Stimulated activated CD4-positive, alpha-beta T cell treated with anti-CD3 and anti-CD28 coated beads, Interleukin-4, amount 100 ng/mL, for 1 hour (primary cell): ENCODE results near the gene RASA3.

ENCODE experiments used
- DNase-seq: peaks from one replicate; pipeline ENCODE4 v3.0.0-alpha.2; 2020

Gene RASA3

DNA sequence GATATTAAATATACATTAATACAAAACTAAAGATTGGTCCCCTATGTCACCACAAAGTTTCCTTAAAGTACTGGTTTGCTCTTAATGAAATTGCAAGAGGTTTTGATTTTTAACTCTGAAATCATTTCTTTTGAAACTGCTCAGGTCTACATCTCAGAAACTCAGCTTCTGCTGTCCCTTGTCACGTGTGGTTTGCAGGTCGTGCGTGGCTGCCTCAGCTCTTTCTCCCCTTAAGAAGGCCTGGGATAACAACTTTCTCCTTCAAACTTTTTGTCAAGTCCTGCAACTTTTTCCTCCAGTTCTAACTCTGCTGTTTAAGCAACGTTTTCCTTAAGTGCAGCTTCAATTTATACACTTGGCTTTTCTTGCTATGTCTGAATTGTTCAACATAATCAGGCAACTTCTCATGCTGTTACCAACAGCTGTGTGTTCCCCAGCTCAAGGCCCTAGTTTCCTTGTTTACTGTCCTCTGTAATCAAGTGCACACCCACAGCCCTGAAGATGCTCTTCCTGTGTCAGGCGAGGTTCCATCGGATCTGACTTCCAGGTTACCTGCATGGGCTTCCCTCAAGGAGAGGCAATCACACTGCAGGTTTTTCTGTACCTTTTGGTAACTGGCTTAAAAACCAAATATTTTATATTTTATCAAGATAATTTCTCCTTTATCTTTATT lies 172.0 kb downstream of the RASA3 start:
- DNase-seq: no peak

DNA sequence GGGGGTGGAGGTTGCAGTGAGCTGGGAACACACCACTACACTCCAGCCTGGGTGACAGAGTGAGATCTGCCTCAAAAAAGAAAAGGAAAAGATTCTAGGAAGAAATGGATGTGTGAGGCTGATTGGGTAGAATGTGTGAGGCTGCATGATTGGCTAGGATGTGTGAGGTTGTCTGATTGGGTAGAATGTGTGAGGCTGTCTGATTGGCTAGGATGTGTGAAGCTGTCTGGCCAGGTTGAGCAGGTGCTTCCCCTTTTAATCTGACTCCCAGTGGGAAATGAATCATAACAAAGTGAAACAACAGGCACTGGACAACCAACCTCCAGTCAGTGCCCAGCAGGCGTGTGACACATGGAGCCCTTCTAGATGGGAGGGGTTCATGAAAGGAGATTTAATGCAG lies 173.2 kb downstream of the RASA3 start:
- no peak for DNase-seq

- no peak for DNase-seq
Measured at GRCh38 chr13:113958373-113958772, 174.1 kb downstream of the RASA3 start.

GRCh38 chr13:113956571-113956970 lies 175.9 kb downstream of the RASA3 start:
- no peak for DNase-seq

DNA sequence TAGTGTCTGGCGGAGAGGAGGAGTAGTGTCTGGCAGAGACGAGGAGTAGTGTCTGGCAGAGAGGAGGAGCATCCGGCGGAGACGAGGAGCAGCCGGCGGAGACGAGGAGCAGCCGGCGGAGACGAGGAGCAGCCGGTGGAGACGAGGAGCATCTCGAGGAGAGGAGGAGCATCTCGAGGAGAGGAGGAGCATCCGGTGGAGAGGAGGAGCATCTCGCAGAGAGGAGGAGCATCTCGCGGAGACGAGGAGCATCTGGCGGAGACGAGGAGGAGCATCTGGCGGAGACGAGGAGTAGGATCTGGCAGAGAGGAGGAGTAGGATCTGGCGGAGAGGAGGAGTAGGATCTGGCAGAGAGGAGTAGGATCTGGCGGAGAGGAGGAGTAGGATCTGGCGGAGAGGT lies 176.7 kb downstream of the RASA3 start:
- DNase-seq: no peak

DNA sequence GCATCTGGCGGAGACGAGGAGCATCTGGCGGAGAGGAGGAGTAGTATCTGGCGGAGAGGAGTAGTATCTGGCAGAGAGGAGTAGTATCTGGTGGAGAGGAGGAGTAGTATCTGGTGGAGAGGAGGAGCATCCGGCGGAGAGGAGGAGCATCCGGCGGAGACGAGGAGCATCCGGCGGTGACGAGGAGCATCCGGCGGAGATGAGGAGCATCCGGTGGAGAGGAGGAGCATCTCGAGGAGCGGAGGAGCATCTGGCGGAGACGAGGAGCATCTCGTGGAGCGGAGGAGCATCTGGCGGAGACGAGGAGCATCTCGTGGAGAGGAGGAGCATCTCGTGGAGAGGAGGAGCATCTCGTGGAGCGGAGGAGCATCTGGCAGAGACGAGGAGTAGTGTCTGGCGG lies 177.2 kb downstream of the RASA3 start:
- DNase-seq: no peak

DNA sequence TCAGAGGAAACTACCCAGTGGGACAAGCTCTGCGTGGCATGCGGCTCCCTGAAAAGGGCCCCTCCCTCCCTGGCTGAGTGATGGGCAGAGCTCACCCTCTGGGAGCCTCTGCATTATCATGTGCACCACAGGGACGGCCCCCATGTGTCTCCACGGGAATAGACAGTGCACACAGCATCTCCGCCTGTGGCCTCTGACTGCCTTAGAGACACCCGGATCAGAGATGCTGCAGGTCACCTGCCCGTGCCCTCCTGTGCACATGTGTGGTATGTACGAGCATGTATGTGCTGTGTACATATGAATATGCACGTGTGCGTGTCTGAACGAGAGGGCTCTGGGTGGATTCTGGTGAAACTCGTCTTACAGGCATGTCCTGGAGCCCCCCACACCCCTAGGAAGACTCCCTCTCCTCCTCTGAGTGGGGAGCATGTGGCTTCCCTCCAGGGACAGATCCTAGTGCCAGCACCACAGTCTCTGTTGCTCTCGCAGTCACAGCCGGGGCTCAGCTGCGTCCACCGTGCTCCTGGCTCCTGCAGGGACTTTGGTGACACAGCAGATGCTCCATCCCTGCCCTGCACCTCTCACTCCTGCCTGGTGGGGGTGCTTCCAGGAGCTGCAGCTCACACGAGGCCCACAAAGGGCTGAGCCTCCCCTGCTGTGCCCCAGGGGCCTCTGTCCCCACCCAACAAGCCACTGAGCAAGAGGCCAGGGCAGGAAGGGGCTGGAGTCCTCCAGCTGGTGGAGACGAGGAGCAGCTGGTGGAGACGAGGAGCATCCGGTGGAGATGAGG lies 178.2 kb downstream of the RASA3 start:
- no peak for DNase-seq

GRCh38 chr13:113953561-113953960 lies 178.9 kb downstream of the RASA3 start:
- no peak for DNase-seq

GRCh38 chr13:113952983-113953520 lies 179.4 kb downstream of the RASA3 start:
- DNase-seq: no peak

GRCh38 chr13:113952151-113952982 lies 180.1 kb downstream of the RASA3 start:
- DNase-seq: no peak

DNA sequence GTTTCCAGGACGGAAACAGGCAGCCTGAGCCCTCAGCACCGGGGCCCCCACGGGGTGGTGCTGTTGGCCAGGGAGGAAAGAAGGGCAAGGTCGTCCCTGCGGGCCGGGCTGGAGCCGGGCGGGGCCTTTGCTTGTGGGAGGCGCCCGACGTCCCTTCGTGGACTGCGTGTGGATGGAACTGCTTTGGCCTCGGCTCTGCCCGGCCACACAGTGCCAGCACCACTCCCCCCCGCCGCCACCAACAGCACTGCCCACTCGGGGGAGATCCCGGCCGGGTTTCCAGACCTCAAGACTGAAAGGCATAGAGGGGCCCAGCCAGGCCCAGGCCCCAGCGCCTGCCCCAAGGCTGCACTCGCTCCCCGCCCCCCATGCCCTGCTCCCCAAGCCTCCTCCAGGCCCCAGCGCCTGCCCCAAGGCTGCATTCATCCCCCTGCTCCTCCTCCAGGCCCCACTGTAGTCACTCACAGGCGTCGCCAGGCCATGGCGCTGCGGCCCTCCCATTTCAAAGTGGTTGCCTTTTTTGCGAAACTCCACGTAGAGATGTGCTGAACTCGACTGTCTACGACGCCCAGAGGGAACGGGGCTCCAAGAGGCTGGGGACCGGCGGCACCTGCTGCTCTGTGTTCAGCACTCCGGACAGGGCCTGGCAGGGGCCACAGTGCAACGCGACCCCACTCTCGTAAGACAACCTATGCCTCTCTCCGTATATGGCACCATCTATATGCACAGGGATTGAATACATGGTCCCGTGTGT lies 181.0 kb downstream of the RASA3 start:
- DNase-seq: peak; percentile 60

GRCh38 chr13:113950451-113951245 lies 181.8 kb downstream of the RASA3 start:
- DNase-seq: no peak

GRCh38 chr13:113949546-113949945 lies 182.9 kb downstream of the RASA3 start:
- no peak for DNase-seq

DNA sequence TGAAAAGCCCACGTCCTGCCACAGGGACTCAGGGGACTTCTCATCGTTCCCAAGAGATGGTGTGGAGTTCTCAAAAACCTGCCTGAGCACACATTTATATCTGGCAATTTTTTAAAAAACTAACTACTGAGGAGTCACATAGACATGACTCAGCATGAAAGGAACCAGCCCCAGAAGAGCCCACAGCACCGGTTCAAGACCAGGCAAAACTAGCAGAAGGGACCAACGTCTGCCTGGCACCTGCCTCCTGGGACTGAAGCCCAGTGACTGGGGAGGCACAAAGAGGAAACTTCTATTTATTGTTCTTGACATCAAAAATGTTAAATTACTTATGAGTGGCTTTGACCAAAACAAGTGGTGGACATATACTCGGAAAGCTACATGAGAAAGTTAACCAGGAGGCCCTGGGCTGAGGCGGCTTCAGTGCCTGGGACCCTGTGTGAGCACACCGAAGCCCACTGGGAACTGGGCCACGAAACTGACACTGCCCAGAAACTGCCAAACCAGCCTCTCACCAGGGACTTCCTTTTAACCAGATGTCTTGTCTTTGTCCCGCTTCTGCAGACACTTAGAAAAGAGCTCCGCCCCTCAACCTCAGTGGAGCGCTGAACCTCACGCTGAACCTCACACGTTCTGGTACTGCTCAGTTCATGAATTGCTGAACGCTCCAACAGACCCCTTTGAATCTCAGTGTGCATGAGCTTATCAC lies 184.2 kb downstream of the RASA3 start:
- DNase-seq: no peak

DNA sequence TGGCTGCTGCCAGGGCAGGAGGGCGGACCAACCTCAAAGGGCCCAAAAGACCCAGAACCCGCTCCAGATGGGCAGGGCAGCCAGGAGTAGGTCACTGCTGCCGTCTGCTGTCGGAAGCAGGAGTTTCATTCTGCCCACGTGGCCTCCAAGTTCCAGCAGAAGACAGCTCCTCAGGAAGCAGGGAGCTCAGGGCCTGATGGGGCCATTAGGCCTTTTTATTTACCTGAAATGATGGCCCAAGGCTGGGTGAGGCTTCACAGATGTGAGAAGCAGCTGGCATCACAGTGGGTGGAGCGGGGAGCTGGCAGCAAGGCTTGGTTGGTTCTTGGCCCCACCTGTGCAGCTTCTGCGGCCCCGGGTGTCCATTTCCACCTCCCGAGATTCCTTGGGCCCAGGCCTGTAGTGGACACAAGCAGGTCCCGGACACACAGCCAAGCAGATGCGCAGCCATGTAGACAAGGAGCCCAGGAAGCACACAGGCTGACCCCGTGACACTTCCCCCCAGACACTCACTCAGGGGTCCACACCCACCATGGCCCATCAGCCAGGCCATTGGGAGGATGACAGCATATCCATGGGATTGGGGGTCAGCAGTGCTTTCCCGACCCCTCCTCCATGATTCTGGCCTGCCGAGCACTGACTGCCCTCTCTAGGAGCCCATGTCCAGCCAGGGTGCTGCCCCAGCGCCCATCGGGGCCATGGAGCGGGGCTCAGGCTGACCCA lies 185.0 kb downstream of the RASA3 start:
- no peak for DNase-seq

DNA sequence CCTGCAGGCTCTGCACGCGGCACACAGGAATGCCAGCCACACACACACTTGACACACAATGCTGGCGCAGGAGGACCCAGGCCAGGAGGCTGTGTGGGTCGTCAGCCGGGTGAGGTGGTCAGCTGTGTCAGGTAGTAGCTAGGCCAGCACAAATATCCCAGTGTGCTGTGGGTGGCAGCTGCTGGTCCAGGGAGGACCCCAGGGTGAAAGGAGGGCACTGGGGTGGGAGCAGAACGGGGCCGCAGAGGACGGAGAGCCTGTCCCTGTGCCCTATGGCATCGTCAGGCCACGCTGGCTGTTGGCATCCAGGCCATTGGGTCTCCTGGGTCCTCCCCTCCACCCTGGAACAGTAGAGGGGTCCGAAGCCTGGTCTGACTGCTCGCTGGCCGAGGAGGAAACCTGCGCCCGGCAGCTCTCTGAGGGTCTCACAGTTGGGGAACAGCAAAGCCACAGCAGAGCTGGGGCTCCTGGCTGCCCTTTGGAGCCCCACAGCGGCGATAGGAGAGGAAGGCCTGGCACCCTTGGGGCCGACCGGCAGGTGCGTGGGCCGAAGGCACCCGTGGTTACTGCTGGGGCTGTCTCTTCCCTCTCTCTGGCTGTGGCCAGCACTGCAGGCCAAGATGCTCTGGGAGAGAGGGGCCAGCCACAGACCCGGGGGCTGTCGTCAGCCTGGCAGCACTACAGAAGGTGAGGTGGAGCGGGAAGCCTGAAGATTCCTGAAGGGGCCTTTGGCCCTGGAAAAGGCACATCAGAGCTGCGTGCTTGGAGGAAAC lies 185.8 kb downstream of the RASA3 start:
- no peak for DNase-seq

DNA sequence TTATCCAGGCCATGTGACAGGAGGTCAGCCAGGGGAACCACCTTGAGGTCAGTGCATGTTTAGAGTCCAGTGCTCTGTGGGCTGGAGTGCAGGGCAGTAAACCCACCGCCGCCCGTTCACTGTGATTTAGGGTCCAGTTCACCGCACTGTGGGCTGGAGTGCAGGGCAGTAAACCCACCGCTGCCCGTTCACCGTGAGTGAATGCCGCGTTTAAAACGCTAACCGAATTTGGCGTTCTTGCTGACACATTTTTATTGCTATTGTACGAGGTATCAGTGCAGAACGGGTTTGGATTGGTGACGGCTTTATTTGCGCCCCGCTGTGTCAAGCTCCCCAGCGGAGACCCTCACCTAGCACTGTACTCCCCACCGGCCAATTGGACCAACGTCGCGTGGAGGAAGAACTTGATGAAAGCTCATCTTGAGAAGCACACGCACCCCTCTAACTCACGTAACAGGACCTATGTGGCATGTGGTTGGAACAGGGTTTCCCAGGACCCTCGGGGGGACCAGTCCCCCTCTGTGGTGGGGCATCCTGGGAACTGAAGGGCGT lies 186.5 kb downstream of the RASA3 start:
- DNase-seq: no peak

GRCh38 chr13:113943821-113944565 lies 188.4 kb downstream of the RASA3 start:
- no peak for DNase-seq
